SK-N-SH treated with all-trans-retinoic acid at 6 μM for 48 hours (cell line): ENCODE results near the gene PROK1.

Source experiments
- ATAC-seq: fragments of 200-7000 bp; cut with Tn5 transposase; 3 replicates; pipeline ENCODE4 v1.9.1; 2020; ENCODE audit warnings: mild to moderate bottlenecking, moderate library complexity
- ARNTL ChIP-seq: fragments of 450-650 bp; formaldehyde crosslinking; IDR thresholded peaks from 2 replicates; pipeline ENCODE4 v1.5.0; 2020; ENCODE audit warnings: low read depth, mild to moderate bottlenecking, moderate library complexity, borderline replicate concordance
- BACH2 ChIP-seq: fragments of 250-450 bp; sonication (Bioruptor Pico); IDR thresholded peaks from 2 replicates; pipeline ENCODE4 v1.9.0; 2021; ENCODE audit warnings: mild to moderate bottlenecking, borderline replicate concordance
- CREB5 ChIP-seq: fragments of 250-450 bp; sonication (Bioruptor Pico); IDR thresholded peaks from 2 replicates; pipeline ENCODE4 v1.5.1; 2020; ENCODE audit warnings: low read depth, mild to moderate bottlenecking, moderate library complexity
- CSDC2 ChIP-seq: fragments of 250-450 bp; sonication (Bioruptor Pico); IDR thresholded peaks from 2 replicates; pipeline ENCODE4 v1.5.0; 2020; ENCODE audit warnings: mild to moderate bottlenecking, moderate library complexity
- CSRNP3 ChIP-seq: fragments of 250-450 bp; sonication (Bioruptor Pico); IDR thresholded peaks from 2 replicates; pipeline ENCODE4 v1.5.1; 2021; ENCODE audit warnings: mild to moderate bottlenecking, moderate library complexity
- ESRRG ChIP-seq: fragments of 250-450 bp; sonication (Bioruptor Pico); IDR thresholded peaks from 2 replicates; pipeline ENCODE4 v1.6.1; 2021; ENCODE audit warnings: mild to moderate bottlenecking
- GLIS3 ChIP-seq: fragments of 250-450 bp; sonication (Bioruptor Pico); IDR thresholded peaks from 2 replicates; pipeline ENCODE4 v1.5.0; 2020; ENCODE audit warnings: mild to moderate bottlenecking, moderate library complexity
- ISL1 ChIP-seq: fragments of 250-450 bp; sonication (Bioruptor Pico); IDR thresholded peaks from 2 replicates; pipeline ENCODE4 v2.1.2; 2022; ENCODE audit warnings: mild to moderate bottlenecking, moderate library complexity
- OSR1 ChIP-seq: fragments of 250-450 bp; sonication (Bioruptor Pico); IDR thresholded peaks from 2 replicates; pipeline ENCODE4 v1.8.0; 2022; ENCODE audit warnings: moderate library complexity, mild to moderate bottlenecking, inconsistent platforms
- PATZ1 ChIP-seq: fragments of 250-450 bp; sonication (Bioruptor Pico); IDR thresholded peaks from 2 replicates; pipeline ENCODE4 v1.8.0; 2020; ENCODE audit warnings: mild to moderate bottlenecking, moderate library complexity, borderline replicate concordance
- POU6F1 ChIP-seq: fragments of 250-450 bp; sonication (Bioruptor Pico); IDR thresholded peaks from 2 replicates; pipeline ENCODE4 v1.8.0; 2021; ENCODE audit warnings: low read depth, mild to moderate bottlenecking, moderate library complexity, borderline replicate concordance
- PPARA ChIP-seq: fragments of 250-450 bp; sonication (Bioruptor Pico); IDR thresholded peaks from 2 replicates; pipeline ENCODE4 v1.5.0; 2020; ENCODE audit warnings: mild to moderate bottlenecking, borderline replicate concordance
- RARB ChIP-seq: fragments of 250-450 bp; sonication (Bioruptor Pico); IDR thresholded peaks from 2 replicates; pipeline ENCODE4 v1.8.0; 2021; ENCODE audit warnings: mild to moderate bottlenecking, moderate library complexity
- SNAI2 ChIP-seq: fragments of 250-450 bp; sonication (Bioruptor Pico); IDR thresholded peaks from 2 replicates; pipeline ENCODE4 v1.5.0; 2020; ENCODE audit warnings: mild to moderate bottlenecking, moderate library complexity
- TCF4 ChIP-seq: fragments of 250-450 bp; sonication (Bioruptor Pico); IDR thresholded peaks from 2 replicates; pipeline ENCODE4 v1.8.0; 2021; ENCODE audit warnings: mild to moderate bottlenecking, moderate library complexity, borderline replicate concordance
- TOX ChIP-seq: fragments of 250-450 bp; sonication (Bioruptor Pico); IDR thresholded peaks from 2 replicates; pipeline ENCODE4 v1.8.0; 2021; ENCODE audit warnings: mild to moderate bottlenecking, moderate library complexity, borderline replicate concordance
- TSHZ2 ChIP-seq: fragments of 250-450 bp; sonication (Bioruptor Pico); IDR thresholded peaks from 2 replicates; pipeline ENCODE4 v1.5.0; 2020; ENCODE audit warnings: mild to moderate bottlenecking, moderate library complexity
- ZC3H10 ChIP-seq: fragments of 250-450 bp; sonication (Bioruptor Pico); IDR thresholded peaks from 2 replicates; pipeline ENCODE4 v1.5.1; 2021; ENCODE audit warnings: mild to moderate bottlenecking, moderate library complexity
- ZFP3 ChIP-seq: fragments of 250-450 bp; sonication (Bioruptor Pico); IDR thresholded peaks from 2 replicates; pipeline ENCODE4 v1.5.0; 2020; ENCODE audit warnings: mild to moderate bottlenecking, moderate library complexity
- ZFP30 ChIP-seq: fragments of 450-650 bp; formaldehyde crosslinking; IDR thresholded peaks from 2 replicates; pipeline ENCODE4 v1.5.0; 2022; ENCODE audit warnings: mild to moderate bottlenecking, moderate library complexity
- ZNF565 ChIP-seq: fragments of 450-650 bp; formaldehyde crosslinking; conservative IDR thresholded peaks from 2 replicates; pipeline ENCODE4 v1.5.0; 2020; ENCODE audit warnings: low read depth, mild to moderate bottlenecking, moderate library complexity
- ZNF8 ChIP-seq: fragments of 450-650 bp; formaldehyde crosslinking; IDR thresholded peaks from 2 replicates; pipeline ENCODE4 v1.5.0; 2020; ENCODE audit warnings: mild to moderate bottlenecking, moderate library complexity

Gene PROK1

GRCh38 chr1:110490791-110491451, 40.0 kb downstream of the PROK1 start:
- no peak for ATAC-seq
- no peak for TF ChIP-seq ZFP30 (CRISPR knock-in tag)

- ATAC-seq, result no peak
- TF ChIP-seq BACH2 (no peak), POU6F1 (CRISPR knock-in tag) (no peak), ESRRG (CRISPR knock-in tag) (no peak), RARB (CRISPR knock-in tag) (no peak), ZFP3 (no peak), ZNF8 (CRISPR knock-in tag) (no peak), TSHZ2 (CRISPR knock-in tag) (no peak), ZNF565 (CRISPR knock-in tag) (no peak), PATZ1 (no peak), CREB5 (CRISPR knock-in tag) (no peak), TCF4 (CRISPR knock-in tag) (no peak), GLIS3 (CRISPR knock-in tag) (no peak), TOX (CRISPR knock-in tag) (no peak), ZFP30 (CRISPR knock-in tag) (no peak), CSDC2 (CRISPR knock-in tag) (no peak), ARNTL (CRISPR knock-in tag) (no peak), ZC3H10 (CRISPR knock-in tag) (no peak), SNAI2 (CRISPR knock-in tag) (no peak)
- TF ChIP-seq, all 23 proteins: peak for 0
Observed at GRCh38 chr1:110492573-110492972, 41.6 kb downstream of the PROK1 start.

- no peak for ATAC-seq
Observed at GRCh38 chr1:110493059-110493699, 42.2 kb downstream of the PROK1 start.

More at GRCh38 chr1:110493059-110493699, 42.2 kb downstream of the PROK1 start:
- no peak for TF ChIP-seq ISL1 (CRISPR knock-in tag)
- TF ChIP-seq ZFP30 (CRISPR knock-in tag), result no peak
- no peak for TF ChIP-seq OSR1 (CRISPR knock-in tag)
- no peak for TF ChIP-seq GLIS3 (CRISPR knock-in tag)
- TF ChIP-seq TOX (CRISPR knock-in tag), result no peak
- no peak for TF ChIP-seq TCF4 (CRISPR knock-in tag)
- TF ChIP-seq ZNF8 (CRISPR knock-in tag), result no peak
- TF ChIP-seq CREB5 (CRISPR knock-in tag), result no peak
- no peak for TF ChIP-seq CSRNP3 (CRISPR knock-in tag)
- TF ChIP-seq PATZ1, result no peak
- no peak for TF ChIP-seq ZNF565 (CRISPR knock-in tag)
- TF ChIP-seq PPARA (CRISPR knock-in tag), result no peak
